SK-N-SH (cell line): ENCODE results near the gene CNIH3.

Experiments used
- EZH2phosphoT487 ChIP-seq: fragments of 200-600 bp; sonication (generic); IDR thresholded peaks from 2 replicates; pipeline ENCODE4 v1.6.1; 2017; ENCODE audit warnings: low read depth, mixed run types, mild to moderate bottlenecking, antibody characterized with exemption, moderate library complexity, borderline replicate concordance
- RAD21 ChIP-seq: IDR thresholded peaks from 2 replicates; pipeline ENCODE4 v1.6.1; 2012; ENCODE audit warnings: mild to moderate bottlenecking, low read length
- RCOR1 ChIP-seq: fragments of 150-350 bp; IDR thresholded peaks from 2 replicates; pipeline ENCODE4 v1.6.1; 2017; ENCODE audit warnings: antibody characterized with exemption, low read length
- SMC3 ChIP-seq: IDR thresholded peaks from 2 replicates; pipeline ENCODE4 v1.6.1; 2012; ENCODE audit warnings: low read depth, low read length, improper control_type of control experiment
- TAF1 ChIP-seq: IDR thresholded peaks from 2 replicates; pipeline ENCODE4 v1.6.1; 2012; ENCODE audit warnings: low read depth, mild to moderate bottlenecking, low read length, moderate library complexity, borderline replicate concordance
- YY1 ChIP-seq: IDR thresholded peaks from 2 replicates; pipeline ENCODE4 v1.4.0; 2012; ENCODE audit warnings: low read depth, mild to moderate bottlenecking
- TF ChIP-seq, protein P1 (sequence below): fragments of 200-600 bp; sonication (generic); IDR thresholded peaks from 2 replicates; pipeline ENCODE4 v1.6.1; 2017; ENCODE audit warnings: antibody characterized with exemption, mild to moderate bottlenecking, moderate library complexity
- TF ChIP-seq, protein P2 (sequence below): IDR thresholded peaks from 2 replicates; pipeline ENCODE4 v1.4.0; 2012; ENCODE audit warnings: low read depth
- TF ChIP-seq, protein P3 (sequence below): fragments of 150-350 bp; IDR thresholded peaks from 2 replicates; pipeline ENCODE4 v1.6.1; 2017; ENCODE audit warnings: antibody characterized with exemption, low read length, low read depth, borderline replicate concordance
- TF ChIP-seq, protein P4 (sequence below): IDR thresholded peaks from 2 replicates; pipeline ENCODE4 v1.6.1; 2012; ENCODE audit warnings: mild to moderate bottlenecking, low read depth, low read length, moderate library complexity

DNA sequence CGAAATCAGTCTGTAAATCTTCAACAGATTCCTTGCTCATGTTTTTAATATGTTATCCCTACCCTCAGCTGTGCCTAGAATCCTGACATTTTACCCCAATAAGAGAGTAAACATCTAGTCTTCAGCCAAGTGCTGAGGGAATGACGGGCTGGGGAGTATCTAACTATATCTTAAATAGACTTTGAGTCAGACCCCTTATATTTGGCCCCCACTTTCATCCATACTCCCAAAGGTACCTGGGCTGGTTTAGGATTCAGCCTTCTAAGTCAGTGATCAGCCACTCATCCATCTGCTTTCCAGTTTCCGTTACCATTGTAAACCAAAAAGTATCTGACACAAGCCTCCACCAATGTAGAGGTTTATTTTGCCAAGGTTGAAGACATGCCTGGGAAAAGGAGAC is 36.1 kb upstream of the CNIH3 start:
- TF ChIP-seq, protein P1, sequence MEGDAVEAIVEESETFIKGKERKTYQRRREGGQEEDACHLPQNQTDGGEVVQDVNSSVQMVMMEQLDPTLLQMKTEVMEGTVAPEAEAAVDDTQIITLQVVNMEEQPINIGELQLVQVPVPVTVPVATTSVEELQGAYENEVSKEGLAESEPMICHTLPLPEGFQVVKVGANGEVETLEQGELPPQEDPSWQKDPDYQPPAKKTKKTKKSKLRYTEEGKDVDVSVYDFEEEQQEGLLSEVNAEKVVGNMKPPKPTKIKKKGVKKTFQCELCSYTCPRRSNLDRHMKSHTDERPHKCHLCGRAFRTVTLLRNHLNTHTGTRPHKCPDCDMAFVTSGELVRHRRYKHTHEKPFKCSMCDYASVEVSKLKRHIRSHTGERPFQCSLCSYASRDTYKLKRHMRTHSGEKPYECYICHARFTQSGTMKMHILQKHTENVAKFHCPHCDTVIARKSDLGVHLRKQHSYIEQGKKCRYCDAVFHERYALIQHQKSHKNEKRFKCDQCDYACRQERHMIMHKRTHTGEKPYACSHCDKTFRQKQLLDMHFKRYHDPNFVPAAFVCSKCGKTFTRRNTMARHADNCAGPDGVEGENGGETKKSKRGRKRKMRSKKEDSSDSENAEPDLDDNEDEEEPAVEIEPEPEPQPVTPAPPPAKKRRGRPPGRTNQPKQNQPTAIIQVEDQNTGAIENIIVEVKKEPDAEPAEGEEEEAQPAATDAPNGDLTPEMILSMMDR = no peak
- TF ChIP-seq, protein P2, sequence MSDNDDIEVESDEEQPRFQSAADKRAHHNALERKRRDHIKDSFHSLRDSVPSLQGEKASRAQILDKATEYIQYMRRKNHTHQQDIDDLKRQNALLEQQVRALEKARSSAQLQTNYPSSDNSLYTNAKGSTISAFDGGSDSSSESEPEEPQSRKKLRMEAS = no peak
- TF ChIP-seq YY1 (no peak), SMC3 (no peak), RCOR1 (no peak), RAD21 (no peak), TAF1 (no peak), EZH2phosphoT487 (no peak)
- TF ChIP-seq, protein P3, sequence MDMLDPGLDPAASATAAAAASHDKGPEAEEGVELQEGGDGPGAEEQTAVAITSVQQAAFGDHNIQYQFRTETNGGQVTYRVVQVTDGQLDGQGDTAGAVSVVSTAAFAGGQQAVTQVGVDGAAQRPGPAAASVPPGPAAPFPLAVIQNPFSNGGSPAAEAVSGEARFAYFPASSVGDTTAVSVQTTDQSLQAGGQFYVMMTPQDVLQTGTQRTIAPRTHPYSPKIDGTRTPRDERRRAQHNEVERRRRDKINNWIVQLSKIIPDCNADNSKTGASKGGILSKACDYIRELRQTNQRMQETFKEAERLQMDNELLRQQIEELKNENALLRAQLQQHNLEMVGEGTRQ = no peak
- TF ChIP-seq, protein P4, sequence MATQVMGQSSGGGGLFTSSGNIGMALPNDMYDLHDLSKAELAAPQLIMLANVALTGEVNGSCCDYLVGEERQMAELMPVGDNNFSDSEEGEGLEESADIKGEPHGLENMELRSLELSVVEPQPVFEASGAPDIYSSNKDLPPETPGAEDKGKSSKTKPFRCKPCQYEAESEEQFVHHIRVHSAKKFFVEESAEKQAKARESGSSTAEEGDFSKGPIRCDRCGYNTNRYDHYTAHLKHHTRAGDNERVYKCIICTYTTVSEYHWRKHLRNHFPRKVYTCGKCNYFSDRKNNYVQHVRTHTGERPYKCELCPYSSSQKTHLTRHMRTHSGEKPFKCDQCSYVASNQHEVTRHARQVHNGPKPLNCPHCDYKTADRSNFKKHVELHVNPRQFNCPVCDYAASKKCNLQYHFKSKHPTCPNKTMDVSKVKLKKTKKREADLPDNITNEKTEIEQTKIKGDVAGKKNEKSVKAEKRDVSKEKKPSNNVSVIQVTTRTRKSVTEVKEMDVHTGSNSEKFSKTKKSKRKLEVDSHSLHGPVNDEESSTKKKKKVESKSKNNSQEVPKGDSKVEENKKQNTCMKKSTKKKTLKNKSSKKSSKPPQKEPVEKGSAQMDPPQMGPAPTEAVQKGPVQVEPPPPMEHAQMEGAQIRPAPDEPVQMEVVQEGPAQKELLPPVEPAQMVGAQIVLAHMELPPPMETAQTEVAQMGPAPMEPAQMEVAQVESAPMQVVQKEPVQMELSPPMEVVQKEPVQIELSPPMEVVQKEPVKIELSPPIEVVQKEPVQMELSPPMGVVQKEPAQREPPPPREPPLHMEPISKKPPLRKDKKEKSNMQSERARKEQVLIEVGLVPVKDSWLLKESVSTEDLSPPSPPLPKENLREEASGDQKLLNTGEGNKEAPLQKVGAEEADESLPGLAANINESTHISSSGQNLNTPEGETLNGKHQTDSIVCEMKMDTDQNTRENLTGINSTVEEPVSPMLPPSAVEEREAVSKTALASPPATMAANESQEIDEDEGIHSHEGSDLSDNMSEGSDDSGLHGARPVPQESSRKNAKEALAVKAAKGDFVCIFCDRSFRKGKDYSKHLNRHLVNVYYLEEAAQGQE = no peak
